Bronchial epithelial cell (primary cell): Measurements from ENCODE around the gene NPTXR. TPM values are rescaled to one million over a fixed set of nuclear protein-coding genes. Genes with fewer than 3 reads are reported as not detected.

ENCODE experiments used
- DNase-seq: peaks from one replicate; pipeline ENCODE4 v3.0.0-alpha.2; 2010; ENCODE audit warnings: low read depth
- FAIRE-seq: peaks from 2 replicates; lab custom pipeline; 2011; peaks lifted over from hg19 to GRCh38; lab: Jason Lieb, UNC
- H3K27me3 ChIP-seq: 2 replicates; pipeline ENCODE4 v1.5.1; 2011; ENCODE audit warnings: low read length; ENCODE audit not compliant: control insufficient read depth, insufficient read depth
- H3K36me3 ChIP-seq: 2 replicates; pipeline ENCODE4 v1.5.1; 2011; ENCODE audit warnings: low read length; ENCODE audit not compliant: control insufficient read depth, insufficient read depth
- H3K4me3 ChIP-seq: 2 replicates; pipeline ENCODE4 v1.5.1; 2011; ENCODE audit warnings: mild to moderate bottlenecking, low read depth, low read length, control low read depth
- CTCF ChIP-seq: IDR thresholded peaks from 2 replicates; pipeline ENCODE4 v1.5.1; 2011; ENCODE audit warnings: mild to moderate bottlenecking, moderate library complexity, low read length, control low read depth, inconsistent platforms; ENCODE audit not compliant: insufficient read depth, severe bottlenecking
- total RNA-seq: library from RNA; depleted of rRNA; stranded (reverse); fragments of >200 nt; gene quantifications from 2 replicates; pipeline ENCODE4 v1.2.1, GENCODE V29; 2014

NPTXR gene
- total RNA-seq, 1 donor from 2014 or later = under 0.01 TPM

GRCh38 chr22:38852522-38852921 is 8.7 kb upstream of the NPTXR start:
- Histone ChIP-seq H3K4me3 (no peak overlapping the region), H3K27me3 (peaks cover 12% of the 10 kb centered on the region), H3K36me3 (no peaks in the 10 kb centered on the region)
- DNase-seq (no peak), FAIRE-seq (peak; percentile 36)
- no peak for TF ChIP-seq CTCF

DNA sequence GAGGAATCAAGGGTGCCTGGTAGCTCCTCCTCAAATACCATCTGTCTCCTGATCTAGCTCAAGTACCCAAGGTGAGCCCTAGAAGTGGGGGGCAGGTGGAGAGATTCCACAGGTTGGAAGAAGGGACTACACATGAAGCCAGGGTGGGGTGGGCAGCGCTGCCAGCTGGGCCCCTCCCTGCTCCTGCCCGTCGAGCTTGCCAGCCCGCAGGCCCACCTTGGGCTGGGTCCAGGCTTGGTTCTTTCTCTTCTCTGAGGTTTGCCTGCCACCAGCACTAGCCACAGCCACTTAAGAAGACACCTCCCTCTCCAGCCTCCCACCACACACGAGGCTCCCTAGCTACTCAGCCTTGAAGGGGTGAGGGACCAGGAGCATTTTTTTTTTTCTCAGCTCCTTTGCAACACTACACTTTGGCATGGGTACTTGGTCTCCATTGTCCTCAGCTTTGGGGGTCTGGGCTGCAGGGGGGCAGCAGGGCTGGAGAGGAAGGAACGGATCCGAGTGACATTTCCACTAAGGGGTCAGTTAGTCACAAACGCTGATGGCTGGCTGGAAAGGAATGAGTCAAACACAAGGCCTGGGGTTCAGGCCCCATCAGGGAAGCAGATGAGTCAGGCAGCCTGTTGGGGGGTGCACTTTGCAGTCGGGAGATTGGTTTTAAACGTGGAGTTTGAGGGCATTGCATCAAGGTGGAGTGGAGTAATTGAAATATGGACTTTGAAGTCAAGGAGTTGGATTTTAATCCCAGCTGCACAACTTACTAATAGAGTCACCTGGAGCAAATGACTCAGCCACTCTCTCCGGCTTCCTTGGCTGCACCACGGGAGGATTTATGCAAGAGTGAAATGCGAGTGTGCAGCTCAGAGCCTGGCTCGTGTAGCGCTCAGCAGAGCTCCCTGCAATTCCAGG is 7.4 kb upstream of the NPTXR start:
- TF ChIP-seq CTCF = no peak
- H3K4me3 ChIP-seq = no peak overlapping the region
- no peaks in the 10 kb centered on the region for H3K36me3 ChIP-seq
- H3K27me3 ChIP-seq = peaks cover 11% of the 10 kb centered on the region
- FAIRE-seq (peak; percentile 92), DNase-seq (peak; percentile 64)

DNA sequence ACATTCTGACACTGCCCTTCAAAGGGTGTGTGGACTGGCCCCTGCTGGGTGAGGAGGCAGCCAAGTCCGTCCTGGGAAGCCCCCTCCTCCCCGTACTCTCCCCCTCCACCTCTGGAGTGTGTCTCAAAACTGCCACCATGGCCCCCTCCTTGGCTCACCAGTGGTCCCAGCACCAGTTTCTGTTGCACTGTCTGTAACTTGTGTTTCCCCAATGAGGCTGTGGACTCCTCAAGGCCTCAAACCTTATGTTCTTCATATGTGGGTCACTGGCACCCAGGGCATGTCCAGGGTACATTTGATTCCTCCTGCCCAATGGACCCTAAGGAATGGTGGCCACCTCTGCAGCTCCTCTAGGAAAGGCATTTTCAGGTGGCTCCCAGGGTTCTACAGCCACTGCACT is 6.6 kb upstream of the NPTXR start:
- H3K27me3 ChIP-seq = peaks cover 11% of the 10 kb centered on the region

DNA sequence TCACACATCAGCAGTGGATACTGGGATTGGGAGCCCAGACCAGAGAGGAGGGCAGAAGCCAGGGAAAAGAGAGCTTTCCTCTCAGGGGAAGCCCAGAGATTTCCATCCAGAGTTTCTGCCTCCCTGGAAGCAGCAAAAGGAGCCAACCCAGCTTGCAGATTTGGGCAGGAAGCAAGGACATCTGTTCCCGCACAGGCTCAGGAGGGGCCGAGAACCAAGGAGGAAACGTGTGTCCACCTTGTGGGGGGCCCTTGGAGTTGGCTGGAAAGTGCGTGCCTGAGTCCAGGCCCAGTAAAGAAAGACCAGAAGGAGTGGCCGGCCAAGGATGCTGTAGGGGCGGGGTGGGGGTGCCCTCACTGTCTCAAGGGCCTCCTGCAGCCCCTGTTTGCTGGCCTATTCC is 6.0 kb upstream of the NPTXR start:
- H3K4me3 ChIP-seq = no peak overlapping the region
- peaks cover 14% of the 10 kb centered on the region for H3K27me3 ChIP-seq
- no peak for TF ChIP-seq CTCF
- FAIRE-seq (no peak), DNase-seq (no peak)
- H3K36me3 ChIP-seq = no peaks in the 10 kb centered on the region

More for the DNA sequence above, 6.6 kb upstream of the NPTXR start:
- no peaks in the 10 kb centered on the region for H3K36me3 ChIP-seq
- H3K4me3 ChIP-seq = no peak overlapping the region
- FAIRE-seq (no peak), DNase-seq (no peak)
- no peak for TF ChIP-seq CTCF

GRCh38 chr22:38846412-38846811 is 2.6 kb upstream of the NPTXR start:
- DNase-seq = no peak
- Histone ChIP-seq H3K4me3 (no peak overlapping the region), H3K36me3 (no peaks in the 10 kb centered on the region), H3K27me3 (peaks cover 25% of the 10 kb centered on the region)
- no peak for TF ChIP-seq CTCF
- no peak for FAIRE-seq
